Stimulated activated CD4-positive, alpha-beta T cell treated with anti-CD3 and anti-CD28 coated beads, Interleukin-12 subunit alpha, Interleukin-12 subunit beta, amount 100 ng/mL, for 24 hours (primary cell): ENCODE measurements around the gene SYK.

Experiments
- DNase-seq, 2 experiments: peaks; one replicate each; pipeline ENCODE4 v3.0.0-alpha.2; 2020; ENCODE audit warnings: low read depth in 2 of 2

Gene SYK

GRCh38 chr9:90945336-90945735, 143.7 kb downstream of the SYK start:
- no peak for DNase-seq

DNA sequence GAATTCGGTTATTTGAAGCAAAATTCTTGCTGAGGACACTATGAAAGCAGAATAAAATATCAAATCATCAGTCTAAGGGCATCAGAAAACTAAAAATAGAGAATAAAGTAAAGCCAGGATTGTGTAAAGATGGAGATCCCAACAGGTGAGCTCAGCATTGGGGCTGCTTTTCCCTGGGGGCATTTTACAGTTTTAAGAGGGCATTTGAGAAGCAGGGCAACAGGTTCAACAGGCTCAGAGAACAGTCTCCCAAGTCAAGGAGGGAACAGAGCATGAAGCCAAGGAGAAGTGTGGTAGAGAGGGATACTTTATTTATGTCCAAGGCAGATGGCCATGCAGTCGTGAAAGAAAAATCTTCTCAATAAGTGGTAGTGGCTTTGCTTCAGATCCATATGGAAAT, 145.4 kb downstream of the SYK start:
- no peak for DNase-seq
